WTC11 (cell line): ENCODE data around the gene VWF.

ENCODE experiments used
- FOXJ3 ChIP-seq: sonication (generic); formaldehyde crosslinking; IDR thresholded peaks from 2 replicates; pipeline ENCODE4 v1.9.0; 2021; ENCODE audit warnings: missing genetic modification reagents, mild to moderate bottlenecking, borderline replicate concordance
- TF ChIP-seq, protein P1 (sequence below): fragments of 200-600 bp; IDR thresholded peaks from 2 replicates; pipeline ENCODE4 v1.8.0; 2022; ENCODE audit warnings: antibody characterized with exemption
- TF ChIP-seq, protein P2 (sequence below): sonication (generic); formaldehyde crosslinking; IDR thresholded peaks from 2 replicates; pipeline ENCODE4 v1.8.0; 2022; ENCODE audit warnings: mild to moderate bottlenecking, missing genetic modification reagents

DNA sequence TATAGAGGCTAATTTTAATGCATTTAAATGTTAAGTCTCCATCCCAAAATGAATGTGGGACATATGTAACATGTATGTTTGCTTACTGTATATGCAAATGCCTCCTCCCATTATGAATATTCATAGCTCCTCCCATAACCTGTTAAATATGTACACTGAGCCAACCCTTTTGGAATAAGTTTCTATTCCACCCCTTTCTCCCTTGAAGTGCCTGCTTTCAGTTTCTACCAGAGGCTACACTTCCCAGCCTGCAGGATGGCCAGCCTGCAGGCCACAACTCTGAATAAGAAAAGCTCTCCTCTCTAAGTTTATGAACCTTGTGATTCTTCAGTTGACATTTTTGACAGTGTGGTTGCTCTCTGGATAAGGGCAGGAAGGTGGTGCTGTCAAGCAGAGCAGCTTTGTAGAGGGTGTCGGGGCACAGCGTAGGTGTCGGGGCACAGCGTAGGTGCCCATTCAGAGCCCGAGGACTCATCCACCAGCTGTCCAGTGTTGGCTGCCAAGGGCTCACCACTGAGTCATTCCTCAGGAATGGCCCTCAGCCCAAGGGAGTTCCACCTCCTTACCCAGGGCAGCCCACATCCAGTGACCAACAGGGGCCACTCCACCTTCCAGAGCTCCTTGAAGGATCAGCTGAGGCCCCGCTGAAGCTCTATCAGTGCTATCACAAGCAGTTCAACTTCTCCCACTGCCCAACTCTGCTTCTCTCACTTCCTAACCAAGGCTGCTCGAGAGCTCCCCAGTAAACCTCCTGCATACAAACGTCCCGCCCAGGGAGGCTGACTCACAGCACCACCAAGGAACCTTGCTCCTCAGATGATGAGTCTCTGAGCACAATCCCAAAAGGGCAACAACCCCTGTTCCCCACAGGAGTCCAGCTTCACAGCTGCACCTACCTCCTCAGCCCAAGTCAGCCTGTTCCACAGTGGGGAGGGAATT is 31.4 kb downstream of the VWF start:
- no peak for TF ChIP-seq FOXJ3 (CRISPR knock-in tag)
- TF ChIP-seq, protein P1, sequence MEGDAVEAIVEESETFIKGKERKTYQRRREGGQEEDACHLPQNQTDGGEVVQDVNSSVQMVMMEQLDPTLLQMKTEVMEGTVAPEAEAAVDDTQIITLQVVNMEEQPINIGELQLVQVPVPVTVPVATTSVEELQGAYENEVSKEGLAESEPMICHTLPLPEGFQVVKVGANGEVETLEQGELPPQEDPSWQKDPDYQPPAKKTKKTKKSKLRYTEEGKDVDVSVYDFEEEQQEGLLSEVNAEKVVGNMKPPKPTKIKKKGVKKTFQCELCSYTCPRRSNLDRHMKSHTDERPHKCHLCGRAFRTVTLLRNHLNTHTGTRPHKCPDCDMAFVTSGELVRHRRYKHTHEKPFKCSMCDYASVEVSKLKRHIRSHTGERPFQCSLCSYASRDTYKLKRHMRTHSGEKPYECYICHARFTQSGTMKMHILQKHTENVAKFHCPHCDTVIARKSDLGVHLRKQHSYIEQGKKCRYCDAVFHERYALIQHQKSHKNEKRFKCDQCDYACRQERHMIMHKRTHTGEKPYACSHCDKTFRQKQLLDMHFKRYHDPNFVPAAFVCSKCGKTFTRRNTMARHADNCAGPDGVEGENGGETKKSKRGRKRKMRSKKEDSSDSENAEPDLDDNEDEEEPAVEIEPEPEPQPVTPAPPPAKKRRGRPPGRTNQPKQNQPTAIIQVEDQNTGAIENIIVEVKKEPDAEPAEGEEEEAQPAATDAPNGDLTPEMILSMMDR, result no peak
- TF ChIP-seq, protein P2, sequence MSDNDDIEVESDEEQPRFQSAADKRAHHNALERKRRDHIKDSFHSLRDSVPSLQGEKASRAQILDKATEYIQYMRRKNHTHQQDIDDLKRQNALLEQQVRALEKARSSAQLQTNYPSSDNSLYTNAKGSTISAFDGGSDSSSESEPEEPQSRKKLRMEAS (CRISPR knock-in tag), result no peak
